Measurements from ENCODE around the gene TMEM214. TPM values are rescaled to one million over a fixed set of nuclear protein-coding genes. Genes with fewer than 3 reads are reported as not detected.

The TMEM214 gene
- total RNA-seq, 1 experiment from 2014 or later = 55.3 TPM

- no peak overlapping the region for H3K4me2 ChIP-seq (ENCODE audit: insufficient read depth, insufficient read length, low read length)
- no peak overlapping the region for H3T11ph ChIP-seq (ENCODE audit: low read length)
- no peak overlapping the region for H2BK15ac ChIP-seq (ENCODE audit: low read depth, low read length)
- no peaks in the 10 kb centered on the region for H3K79me1 ChIP-seq (ENCODE audit: insufficient read depth, low read depth, low read length, poor library complexity, severe bottlenecking)
- Mint-ChIP-seq H3K9me3 (no peaks in the 10 kb centered on the region), H3K27me3 (ENCODE audit: low read depth) (no peaks in the 10 kb centered on the region), H3K4me1 (peaks cover 2 to 6% of the 10 kb centered on the region in 2 experiments), H3K27ac (no peak overlapping the region), H3K4me3 (no peak overlapping the region), H3K36me3 (ENCODE audit: insufficient read depth in 1 of 3, low read depth in 3 of 3) (peaks cover 17 to 64% (median 53%) of the 10 kb centered on the region in 3 experiments; a peak in 6 of 7 replicates)
- H2AK5ac ChIP-seq (ENCODE audit: insufficient read length, low read length) = no peak overlapping the region
- no peak overlapping the region for H4K91ac ChIP-seq (ENCODE audit: insufficient read length, low read depth, low read length)
- H3K4me1 ChIP-seq (ENCODE audit: insufficient read depth, low read length) = 0 out of 2 replicates have a peak, but pooled peaks cover 3% of the 10 kb centered on the region
- H3K27me3 ChIP-seq (ENCODE audit: insufficient read depth, low read length) = no peaks in the 10 kb centered on the region
- DNase-seq = no peak
- no peak overlapping the region for H2BK5ac ChIP-seq (ENCODE audit: insufficient read length, low read length)
- peaks cover 2% of the 10 kb centered on the region for H3K23me2 ChIP-seq (ENCODE audit: insufficient read length, low read depth, low read length, poor library complexity, severe bottlenecking)
- TF ChIP-seq, protein P1, sequence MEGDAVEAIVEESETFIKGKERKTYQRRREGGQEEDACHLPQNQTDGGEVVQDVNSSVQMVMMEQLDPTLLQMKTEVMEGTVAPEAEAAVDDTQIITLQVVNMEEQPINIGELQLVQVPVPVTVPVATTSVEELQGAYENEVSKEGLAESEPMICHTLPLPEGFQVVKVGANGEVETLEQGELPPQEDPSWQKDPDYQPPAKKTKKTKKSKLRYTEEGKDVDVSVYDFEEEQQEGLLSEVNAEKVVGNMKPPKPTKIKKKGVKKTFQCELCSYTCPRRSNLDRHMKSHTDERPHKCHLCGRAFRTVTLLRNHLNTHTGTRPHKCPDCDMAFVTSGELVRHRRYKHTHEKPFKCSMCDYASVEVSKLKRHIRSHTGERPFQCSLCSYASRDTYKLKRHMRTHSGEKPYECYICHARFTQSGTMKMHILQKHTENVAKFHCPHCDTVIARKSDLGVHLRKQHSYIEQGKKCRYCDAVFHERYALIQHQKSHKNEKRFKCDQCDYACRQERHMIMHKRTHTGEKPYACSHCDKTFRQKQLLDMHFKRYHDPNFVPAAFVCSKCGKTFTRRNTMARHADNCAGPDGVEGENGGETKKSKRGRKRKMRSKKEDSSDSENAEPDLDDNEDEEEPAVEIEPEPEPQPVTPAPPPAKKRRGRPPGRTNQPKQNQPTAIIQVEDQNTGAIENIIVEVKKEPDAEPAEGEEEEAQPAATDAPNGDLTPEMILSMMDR (conservative IDR thresholded peaks at IDR 0.05) = no peak
- no peak overlapping the region for H3K18ac ChIP-seq (ENCODE audit: insufficient read length, low read depth, low read length)
- no peak overlapping the region for H4K8ac ChIP-seq (replicated peaks; ENCODE audit: insufficient read length, low read depth, low read length)
- no peak overlapping the region for H3K56ac ChIP-seq (ENCODE audit: insufficient read length, low read depth, low read length)
- H3K27ac ChIP-seq (ENCODE audit: insufficient read length, low read depth, low read length) = no peak overlapping the region
- no peaks in the 10 kb centered on the region for H3K9me3 ChIP-seq (ENCODE audit: control insufficient read depth, low read depth, low read length)
- no peak overlapping the region for H2BK20ac ChIP-seq (ENCODE audit: low read depth, low read length, poor library complexity, severe bottlenecking)
- H2BK120ac ChIP-seq (ENCODE audit: low read depth, low read length, poor library complexity, severe bottlenecking) = no peak overlapping the region
- no peak overlapping the region for H4K5ac ChIP-seq (ENCODE audit: insufficient read length, low read depth, low read length)
- H3K23ac ChIP-seq (ENCODE audit: insufficient read length, low read depth, low read length) = no peak overlapping the region
- H3K79me2 ChIP-seq (ENCODE audit: insufficient read depth, low read length) = no peaks in the 10 kb centered on the region
- no peak overlapping the region for H3K9ac ChIP-seq (ENCODE audit: extremely low read depth, insufficient read length, low read length)
- no peak overlapping the region for H2BK12ac ChIP-seq (ENCODE audit: insufficient read length, low read depth, low read length)
- no peaks in the 10 kb centered on the region for H4K20me1 ChIP-seq (ENCODE audit: control insufficient read depth, insufficient read depth, insufficient read length)
- WGBS (ENCODE audit: extremely low coverage, insufficient read length, low lambda C conversion rate) = no CpG with 5 or more reads among the region's 6 CpGs
- no peak overlapping the region for H3K4ac ChIP-seq (ENCODE audit: low read depth, low read length)
- no peak overlapping the region for H2AFZ ChIP-seq (ENCODE audit: low read length)
- H3K14ac ChIP-seq (ENCODE audit: insufficient read depth, low read length) = no peak overlapping the region
Observed at GRCh38 chr2:27057184-27057583, 24.4 kb downstream of the TMEM214 start.
